Naive thymus-derived CD4-positive, alpha-beta T cell (primary cell): ENCODE measurements around the gene SIRT7. TPM values are rescaled to one million over a fixed set of nuclear protein-coding genes. Genes with fewer than 3 reads are reported as not detected.

Experiments used
- ATAC-seq: fragments of 150-1000 bp; cut with Tn5 transposase; 2 replicates; pipeline ENCODE4 v1.10.0; 2021; ENCODE audit warnings: mild to moderate bottlenecking, moderate library complexity
- CTCF ChIA-PET: fragments of 350-600 bp; sonication (Branson Sonifier 250); formaldehyde crosslinking; loops from one replicate; lab custom pipeline; 2021; ENCODE audit warnings: antibody characterized with exemption; lab: Charles Lee
- POLR2A ChIA-PET: fragments of 350-600 bp; sonication (Branson Sonifier 250); formaldehyde crosslinking; loops from one replicate; lab custom pipeline; 2021; ENCODE audit warnings: antibody characterized with exemption, inconsistent platforms; lab: Charles Lee
- DNase-seq, 9 donors: peaks; one replicate each; pipeline versions ENCODE4 v3.0.0 to v3.0.0-alpha.2; 2020 to 2022; ENCODE audit warnings: mixed read lengths in 1 of 9
- H3K27ac ChIP-seq: one replicate; pipeline ENCODE4 v1.7.0; 2013; ENCODE audit warnings: mild to moderate bottlenecking, low read depth, low read length, moderate library complexity
- H3K27me3 ChIP-seq, 2 donors: one replicate each; pipeline ENCODE4 v1.7.0; 2013; ENCODE audit warnings: low read length in 2 of 2, mild to moderate bottlenecking in 2 of 2, moderate library complexity in 2 of 2; ENCODE audit not compliant: control insufficient read depth in 2 of 2, insufficient read depth in 2 of 2
- H3K36me3 ChIP-seq, 3 experiments: 1 replicate in 2 of 3; 2 replicates in 1 of 3; pipeline ENCODE4 v1.7.0; 2013; ENCODE audit warnings: low read length in 3 of 3, mild to moderate bottlenecking in 3 of 3, moderate library complexity in 1 of 3; ENCODE audit not compliant: insufficient read depth in 3 of 3, control insufficient read depth in 2 of 3
- H3K4me1 ChIP-seq, 2 donors: one replicate each; pipeline ENCODE4 v1.7.0; 2013; ENCODE audit warnings: low read length in 2 of 2, mild to moderate bottlenecking in 2 of 2, moderate library complexity in 1 of 2; ENCODE audit not compliant: control insufficient read depth in 2 of 2, insufficient read depth in 2 of 2
- H3K4me3 ChIP-seq: 2 replicates; pipeline ENCODE4 v1.7.0; 2013; ENCODE audit warnings: mild to moderate bottlenecking, low read length
- H3K9me3 ChIP-seq, 3 experiments: 1 replicate in 2 of 3; 2 replicates in 1 of 3; pipeline ENCODE4 v1.7.0; 2013; ENCODE audit warnings: low read length in 3 of 3; ENCODE audit not compliant: control insufficient read depth in 2 of 3
- H3K27ac Mint-ChIP-seq, 9 donors: one replicate each; pipeline ENCODE4 v1.8.0; 2020 to 2022; ENCODE audit warnings: mixed read lengths in 9 of 9, mild to moderate bottlenecking in 8 of 9, moderate library complexity in 5 of 9, inconsistent platforms in 2 of 9
- H3K27me3 Mint-ChIP-seq, 5 donors: one replicate each; pipeline ENCODE4 v1.8.0; 2021 to 2022; ENCODE audit warnings: mixed read lengths in 5 of 5, mild to moderate bottlenecking in 1 of 5
- H3K36me3 Mint-ChIP-seq, 5 donors: one replicate each; pipeline ENCODE4 v1.8.0; 2020 to 2022; ENCODE audit warnings: mixed read lengths in 5 of 5, mild to moderate bottlenecking in 3 of 5, inconsistent platforms in 1 of 5
- H3K4me1 Mint-ChIP-seq, 7 donors: one replicate each; pipeline ENCODE4 v1.8.0; 2020 to 2022; ENCODE audit warnings: mixed read lengths in 7 of 7, mild to moderate bottlenecking in 3 of 7, inconsistent platforms in 1 of 7
- H3K4me3 Mint-ChIP-seq, 10 donors: one replicate each; pipeline ENCODE4 v1.8.0; 2020 to 2022; ENCODE audit warnings: mild to moderate bottlenecking in 10 of 10, mixed read lengths in 10 of 10, moderate library complexity in 6 of 10, inconsistent platforms in 2 of 10
- H3K9me3 Mint-ChIP-seq, 11 donors: one replicate each; pipeline ENCODE4 v1.8.0; 2020 to 2022; ENCODE audit warnings: mixed read lengths in 11 of 11, mild to moderate bottlenecking in 4 of 11, inconsistent platforms in 1 of 11, moderate library complexity in 1 of 11
- intact Hi-C, 2 donors: fragments of 100-400 bp; cut with micrococcal nuclease; formaldehyde crosslinking; loops; one replicate each; pipeline ENCODE4 v1.15.1; 2023
- polyA plus RNA-seq, 2 donors: library from polyadenylated mRNA; unstranded; fragments of 300-500 nt; fragmentation: Illumina TruSeq; gene quantifications; one replicate each; pipeline ENCODE4 v1.2.3, GENCODE V29; 2021
- total RNA-seq, 6 experiments: library from RNA in 5 of 6; stranded (reverse) in 5 of 6; gene quantifications; 1 replicate in 5 of 6; 2 replicates in 1 of 6; pipeline ENCODE4 v1.2.3 and lab custom pipeline; 2021 to 2026

Gene SIRT7
- total and polyA plus RNA-seq, 7 experiments from 2014 or later = 21.6 to 81.4 (median 56.8) TPM

DNA sequence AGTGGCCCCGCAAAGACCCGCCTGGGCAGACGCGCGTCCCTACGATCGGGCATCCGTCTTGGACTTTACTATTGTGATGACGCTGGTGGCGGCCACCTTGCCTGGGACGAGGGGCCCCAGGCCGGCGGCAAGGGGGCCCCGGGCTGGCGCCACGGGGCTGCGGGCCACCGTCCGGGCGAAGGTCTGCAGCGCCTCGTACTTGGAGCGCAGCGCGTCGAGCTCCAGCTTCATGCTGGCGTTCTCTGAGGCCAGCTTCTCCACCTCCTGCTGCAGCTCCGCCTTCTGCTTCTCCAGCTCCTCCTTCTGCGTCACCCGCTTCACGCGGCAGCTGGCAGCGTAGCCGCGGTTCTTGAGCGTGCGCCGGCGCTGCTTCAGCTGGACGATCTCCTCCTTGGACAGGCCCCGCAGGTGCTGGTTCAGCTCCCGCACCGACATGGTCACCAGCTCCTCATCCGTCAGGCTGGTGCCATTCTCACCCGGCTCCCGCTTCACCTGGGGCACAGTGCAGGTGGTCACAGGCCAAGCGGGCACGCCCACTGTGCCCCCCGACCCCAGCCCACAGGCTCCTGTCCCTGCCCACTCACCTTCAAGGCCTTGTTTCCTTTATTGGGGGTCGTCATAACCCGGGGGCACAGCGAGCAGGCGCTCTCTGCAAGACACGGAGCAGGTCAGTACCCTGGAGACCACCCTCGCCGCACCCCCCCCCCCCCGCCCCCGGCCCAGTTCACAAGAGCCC is 4.8 kb upstream of the SIRT7 start:
- ChIA-PET CTCF (no interaction called here), POLR2A (interaction anchor here (0.9 kb wide), 1 partner anchor 32 kb away, joined by 3 read pairs; no protein-coding TSS in a partner anchor)
- peaks cover 9 to 49% (median 39%) of the 10 kb centered on the region in 7 donors for H3K4me1 Mint-ChIP-seq
- peaks cover 10 to 28% of the 10 kb centered on the region in 2 donors for H3K4me1 ChIP-seq
- peak overlapping the region in 1 of 10 donors; percentile 35 for H3K4me3 Mint-ChIP-seq
- DNase-seq = no peak
- no peak overlapping the region for H3K4me3 ChIP-seq
- peaks cover 0 to 8% (median 0%) of the 10 kb centered on the region in 3 experiments for H3K36me3 ChIP-seq
- intact Hi-C loops = no loop called here
- ATAC-seq = no peak
- no peaks in the 10 kb centered on the region for H3K27me3 Mint-ChIP-seq
- H3K9me3 Mint-ChIP-seq = no peaks in the 10 kb centered on the region
- no peaks in the 10 kb centered on the region for H3K27me3 ChIP-seq
- peak overlapping the region in 2 of 9 donors; percentile 76 to 80 for H3K27ac Mint-ChIP-seq
- H3K9me3 ChIP-seq = no peaks in the 10 kb centered on the region
- H3K27ac ChIP-seq = no peak overlapping the region
- H3K36me3 Mint-ChIP-seq = peaks cover 0 to 4% (median 0%) of the 10 kb centered on the region in 5 donors

DNA sequence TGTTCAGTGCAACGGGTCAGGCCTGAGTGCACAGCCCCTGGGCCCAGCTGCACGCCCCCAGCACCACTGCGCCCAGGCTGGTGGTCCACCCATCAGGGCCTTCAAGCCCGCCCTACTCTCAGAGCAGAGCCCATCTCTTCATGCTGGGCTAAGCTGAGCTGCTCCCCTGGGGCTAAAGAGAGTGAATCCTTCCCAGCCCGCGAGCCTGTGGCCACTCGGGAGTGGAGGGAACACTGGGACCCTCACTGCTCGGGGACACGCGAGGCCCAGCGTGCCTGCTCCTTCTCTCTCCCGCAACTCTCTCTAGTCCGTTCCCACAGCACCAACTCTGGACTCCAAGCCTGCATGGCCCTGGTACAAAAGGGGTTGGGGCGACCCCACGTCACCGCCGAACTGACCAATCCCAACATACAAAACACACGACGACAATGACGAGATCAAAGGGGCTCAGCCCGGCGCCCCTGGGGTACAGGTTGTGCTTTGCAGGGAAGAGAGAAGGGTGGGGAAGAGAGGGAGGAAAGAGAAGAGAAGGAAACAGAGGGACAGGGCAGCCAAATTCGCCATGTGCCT is 4.1 kb upstream of the SIRT7 start:
- POLR2A ChIA-PET = interaction anchor here (0.9 kb wide), 1 partner anchor 32 kb away, joined by 3 read pairs; no protein-coding TSS in a partner anchor
- CTCF ChIA-PET = no interaction called here

DNA sequence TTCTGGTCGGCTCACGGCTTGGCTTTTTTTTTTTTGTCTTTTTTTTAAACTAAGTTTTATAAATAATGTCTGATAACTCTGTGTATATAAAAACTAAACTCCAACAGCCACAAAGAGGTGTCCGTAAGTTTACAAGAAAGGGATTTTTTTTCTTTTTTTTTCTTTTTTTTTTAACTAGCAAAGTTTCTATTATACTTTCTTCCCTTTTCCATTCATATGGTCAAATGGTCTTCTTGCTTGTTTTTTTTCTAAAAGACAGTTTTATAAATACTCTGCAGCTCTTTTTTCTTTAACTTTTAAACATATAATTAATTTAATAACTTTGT is 3.5 kb upstream of the SIRT7 start:
- Histone ChIP-seq H3K4me1 (peaks cover 17 to 33% of the 10 kb centered on the region in 2 donors), H3K27me3 (no peaks in the 10 kb centered on the region), H3K27ac (no peak overlapping the region), H3K36me3 (peaks cover 0 to 8% (median 0%) of the 10 kb centered on the region in 3 experiments), H3K9me3 (no peaks in the 10 kb centered on the region), H3K4me3 (no peak overlapping the region)
- H3K9me3 Mint-ChIP-seq = peaks cover 0 to 2% (median 0%) of the 10 kb centered on the region in 11 donors
- no peak overlapping the region for H3K4me3 Mint-ChIP-seq
- CTCF ChIA-PET = no interaction called here
- H3K27me3 Mint-ChIP-seq = no peaks in the 10 kb centered on the region
- no peak overlapping the region for H3K27ac Mint-ChIP-seq
- no peak for DNase-seq
- peaks cover 14 to 57% (median 46%) of the 10 kb centered on the region in 7 donors for H3K4me1 Mint-ChIP-seq
- no peak for ATAC-seq
- peaks cover 0 to 4% (median 0%) of the 10 kb centered on the region in 5 donors for H3K36me3 Mint-ChIP-seq
- POLR2A ChIA-PET = no interaction called here
- intact Hi-C loops = no loop called here

More for the DNA sequence above, 4.1 kb upstream of the SIRT7 start:
- Histone ChIP-seq H3K27me3 (no peaks in the 10 kb centered on the region), H3K4me3 (no peak overlapping the region), H3K4me1 (peaks cover 13 to 31% of the 10 kb centered on the region in 2 donors), H3K9me3 (no peaks in the 10 kb centered on the region), H3K27ac (no peak overlapping the region), H3K36me3 (peaks cover 0 to 8% (median 0%) of the 10 kb centered on the region in 3 experiments)
- DNase-seq = no peak
- intact Hi-C loops = no loop called here
- H3K4me1 Mint-ChIP-seq = peaks cover 12 to 53% (median 42%) of the 10 kb centered on the region in 7 donors
- H3K27me3 Mint-ChIP-seq = no peaks in the 10 kb centered on the region
- peaks cover 0 to 4% (median 0%) of the 10 kb centered on the region in 5 donors for H3K36me3 Mint-ChIP-seq
- H3K4me3 Mint-ChIP-seq = no peak overlapping the region
- no peak overlapping the region for H3K27ac Mint-ChIP-seq
- no peak for ATAC-seq
- peaks cover 0 to 1% (median 0%) of the 10 kb centered on the region in 11 donors for H3K9me3 Mint-ChIP-seq

DNA sequence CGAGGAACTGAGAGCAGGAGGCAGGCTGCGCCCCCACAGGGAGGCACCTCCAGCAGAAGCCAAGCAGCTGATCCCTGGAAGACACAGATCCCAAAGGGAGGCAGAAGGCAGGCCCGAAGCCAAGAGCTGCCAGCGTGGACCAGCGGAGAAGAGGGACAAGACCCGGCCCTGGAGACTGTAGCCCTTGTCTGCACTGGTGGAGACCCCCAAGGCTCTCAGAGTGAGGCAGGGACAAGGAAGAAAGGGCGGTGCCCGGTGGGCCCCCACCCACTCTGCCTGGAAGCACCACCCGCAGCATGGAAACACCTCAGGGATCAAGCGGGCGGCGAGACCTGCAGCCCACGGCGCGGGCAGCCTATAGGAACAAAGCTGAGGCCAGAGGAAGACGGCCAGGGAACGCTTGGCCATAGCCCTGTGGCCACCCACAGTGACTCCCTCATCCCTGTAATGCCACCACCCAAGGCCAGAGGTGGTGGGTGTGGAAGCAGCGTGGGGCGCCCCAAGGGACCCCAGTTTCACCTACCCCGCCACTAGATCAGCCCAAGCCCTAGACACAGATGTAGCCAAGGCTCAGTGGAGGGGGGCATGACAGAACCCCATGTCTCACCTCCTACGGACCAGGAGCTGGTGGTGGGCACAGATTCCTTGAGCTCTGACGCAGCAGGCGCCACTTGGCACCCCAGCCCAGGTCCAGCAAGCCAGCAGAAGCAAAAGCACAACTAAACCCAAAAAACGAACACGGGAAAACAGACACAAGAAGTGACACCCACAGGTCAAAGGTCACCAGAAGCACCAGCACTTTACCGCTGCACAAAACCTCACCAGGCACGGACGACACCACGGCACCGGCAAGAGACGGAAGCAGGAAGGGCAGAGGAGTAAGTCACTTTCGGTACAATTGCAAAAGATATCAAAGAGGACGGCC is 2.9 kb upstream of the SIRT7 start:
- Histone ChIP-seq H3K27ac (no peak overlapping the region), H3K9me3 (no peaks in the 10 kb centered on the region), H3K4me1 (peaks cover 20 to 27% of the 10 kb centered on the region in 2 donors), H3K27me3 (no peaks in the 10 kb centered on the region), H3K4me3 (no peak overlapping the region), H3K36me3 (peaks cover 0 to 9% (median 0%) of the 10 kb centered on the region in 3 experiments)
- Mint-ChIP-seq H3K4me1 (peaks cover 10 to 57% (median 43%) of the 10 kb centered on the region in 7 donors), H3K4me3 (no peak overlapping the region), H3K36me3 (peaks cover 0 to 5% (median 0%) of the 10 kb centered on the region in 5 donors), H3K27ac (peak overlapping the region in 2 of 9 donors; percentile 15 to 56), H3K27me3 (no peaks in the 10 kb centered on the region), H3K9me3 (peaks cover 0 to 2% (median 0%) of the 10 kb centered on the region in 11 donors)
- intact Hi-C loops = no loop called here
- DNase-seq (no peak), ATAC-seq (no peak)
- ChIA-PET POLR2A (no interaction called here), CTCF (no interaction called here)

DNA sequence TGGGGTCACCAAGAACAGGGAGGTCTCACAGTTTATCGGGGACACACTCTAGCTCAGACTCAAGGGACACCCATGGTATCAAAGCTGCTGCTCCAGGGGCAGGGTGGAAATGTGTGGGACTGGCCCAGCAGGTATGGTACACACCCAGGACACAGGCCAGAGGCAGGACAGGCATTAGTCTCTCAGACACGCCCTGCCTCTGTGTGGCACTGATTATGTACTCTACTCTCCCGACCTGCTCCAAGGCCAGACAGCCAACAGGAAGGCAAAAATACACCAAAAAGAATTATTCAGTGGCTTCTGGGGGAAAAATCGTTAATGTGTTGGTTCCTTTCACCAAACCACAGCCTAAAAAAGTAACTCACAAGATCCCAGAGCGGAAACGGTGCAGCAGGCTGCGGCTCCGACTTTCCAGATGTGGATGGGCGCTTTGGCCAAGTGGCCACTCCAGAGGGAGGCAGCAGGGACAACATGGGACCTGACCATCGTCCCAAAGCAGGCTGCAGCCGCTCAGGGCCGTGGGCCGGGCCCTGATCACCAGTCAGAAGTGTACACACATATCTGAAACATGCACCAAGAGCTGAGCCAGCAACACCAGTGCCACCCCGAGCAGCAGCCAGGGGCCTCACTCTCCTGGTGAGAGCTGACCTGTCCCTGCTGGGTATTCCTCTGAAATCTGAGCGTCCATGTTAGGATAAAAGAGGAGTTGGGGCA is 1.0 kb upstream of the SIRT7 start:
- Histone ChIP-seq H3K36me3 (peaks cover 8 to 28% (median 10%) of the 10 kb centered on the region in 3 experiments), H3K27ac (peak overlapping the region; percentile 80), H3K4me3 (no peak overlapping the region), H3K9me3 (no peaks in the 10 kb centered on the region), H3K4me1 (peaks cover 13 to 20% of the 10 kb centered on the region in 2 donors), H3K27me3 (no peaks in the 10 kb centered on the region)
- DNase-seq = no peak
- Mint-ChIP-seq H3K27ac (peak overlapping the region in 8 of 9 donors; percentile 12 to 90 (median 84)), H3K4me1 (peaks cover 14 to 47% (median 34%) of the 10 kb centered on the region in 7 donors), H3K36me3 (peaks cover 0 to 16% (median 0%) of the 10 kb centered on the region in 5 donors), H3K9me3 (peaks cover 0 to 2% (median 0%) of the 10 kb centered on the region in 11 donors), H3K4me3 (peak overlapping the region in 7 of 10 donors; percentile 18 to 92 (median 90)), H3K27me3 (no peaks in the 10 kb centered on the region)
- ChIA-PET CTCF (no interaction called here), POLR2A (interaction anchor here (0.9 kb wide), 1 partner anchor 13 kb away, joined by 3 read pairs; no protein-coding TSS in a partner anchor)
- intact Hi-C loops = loop anchor here (1.0 to 2.0 kb wide), 4 partner anchors 7 to 58 kb away; partner anchors contain the start of genes ALYREF (in 1 of the 2), ANAPC11 (in 1 of the 2), MAFG (in 1 of the 2) and P4HB (in 1 of the 2)
- ATAC-seq = no peak
